Naive thymus-derived CD8-positive, alpha-beta T cell (primary cell): ENCODE data around the gene ATG7. TPM values are rescaled to one million over a fixed set of nuclear protein-coding genes. Genes with fewer than 3 reads are reported as not detected.
A peak's percentile ranks its signal among the peaks of the same experiment; 100 is the strongest.
"Not testable (repeated sequence)": the region's sequence is repeated elsewhere in the genome, so short reads cannot be mapped to it uniquely, and the experiment has no call there.

ENCODE experiments used
- ATAC-seq, 2 donors: fragments of 150-1000 bp; cut with Tn5 transposase in 1 of 2; sonication (Bioruptor Pico), chemical (Tn5 transposase) in 1 of 2; 1 replicate in 1 of 2; 2 replicates in 1 of 2; pipeline ENCODE4 v1.10.0; 2021; ENCODE audit warnings: mild to moderate bottlenecking in 2 of 2, moderate library complexity in 2 of 2
- POLR2A ChIA-PET: fragments of 350-600 bp; sonication (Branson Sonifier 250); formaldehyde crosslinking; loops from one replicate; lab custom pipeline; 2021; ENCODE audit warnings: antibody characterized with exemption; lab: Charles Lee
- DNase-seq, 10 donors: peaks; one replicate each; pipeline versions ENCODE4 v3.0.0 to v3.0.0-alpha.2; 2020 to 2022
- H3K27ac Mint-ChIP-seq, 10 donors: one replicate each; pipeline ENCODE4 v1.8.0; 2020 to 2022; ENCODE audit warnings: mild to moderate bottlenecking in 10 of 10, mixed read lengths in 10 of 10, moderate library complexity in 4 of 10, inconsistent platforms in 1 of 10
- H3K27me3 Mint-ChIP-seq, 5 donors: one replicate each; pipeline ENCODE4 v1.8.0; 2021 to 2022; ENCODE audit warnings: mixed read lengths in 5 of 5
- H3K36me3 Mint-ChIP-seq, 3 donors: one replicate each; pipeline ENCODE4 v1.8.0; 2020 to 2022; ENCODE audit warnings: mixed read lengths in 3 of 3, mild to moderate bottlenecking in 2 of 3, inconsistent platforms in 1 of 3
- H3K4me1 Mint-ChIP-seq, 4 donors: one replicate each; pipeline ENCODE4 v1.8.0; 2021 to 2022; ENCODE audit warnings: mixed read lengths in 4 of 4
- H3K4me3 Mint-ChIP-seq, 10 donors: one replicate each; pipeline ENCODE4 v1.8.0; 2020 to 2022; ENCODE audit warnings: mild to moderate bottlenecking in 10 of 10, mixed read lengths in 10 of 10, moderate library complexity in 6 of 10, inconsistent platforms in 1 of 10
- H3K9me3 Mint-ChIP-seq, 9 donors: one replicate each; pipeline ENCODE4 v1.8.0; 2020 to 2022; ENCODE audit warnings: mixed read lengths in 9 of 9, mild to moderate bottlenecking in 3 of 9, inconsistent platforms in 1 of 9, moderate library complexity in 1 of 9
- polyA plus RNA-seq, 3 donors: library from polyadenylated mRNA; unstranded; fragments of 300-500 nt; fragmentation: Illumina TruSeq; gene quantifications; one replicate each; pipeline ENCODE4 v1.2.3, GENCODE V29; 2021
- total RNA-seq, 8 experiments: library from RNA in 2 of 8; stranded (reverse) in 2 of 8; gene quantifications; one replicate each; pipeline ENCODE4 v1.2.3 and lab custom pipeline; 2021 to 2026

The ATG7 gene
- total and polyA plus RNA-seq, 5 experiments from 2014 or later, result 6.0 to 28.7 (median 15.3) TPM

GRCh38 chr3:11588338-11588737 lies 316.1 kb downstream of the ATG7 start:
- H3K36me3 Mint-ChIP-seq, result peaks cover 0 to 25% (median 12%) of the 10 kb centered on the region in 3 donors
- POLR2A ChIA-PET, result no interaction called here
- DNase-seq, result no peak
- peak overlapping the region in 7 of 10 donors; percentile 8 to 90 (median 65) for H3K27ac Mint-ChIP-seq
- H3K27me3 Mint-ChIP-seq, result no peaks in the 10 kb centered on the region
- no peak for ATAC-seq
- peaks cover 48 to 89% (median 68%) of the 10 kb centered on the region in 4 donors for H3K4me1 Mint-ChIP-seq
- H3K4me3 Mint-ChIP-seq, result peak overlapping the region in 1 of 10 donors; percentile 55
- H3K9me3 Mint-ChIP-seq, result no peaks in the 10 kb centered on the region

DNA sequence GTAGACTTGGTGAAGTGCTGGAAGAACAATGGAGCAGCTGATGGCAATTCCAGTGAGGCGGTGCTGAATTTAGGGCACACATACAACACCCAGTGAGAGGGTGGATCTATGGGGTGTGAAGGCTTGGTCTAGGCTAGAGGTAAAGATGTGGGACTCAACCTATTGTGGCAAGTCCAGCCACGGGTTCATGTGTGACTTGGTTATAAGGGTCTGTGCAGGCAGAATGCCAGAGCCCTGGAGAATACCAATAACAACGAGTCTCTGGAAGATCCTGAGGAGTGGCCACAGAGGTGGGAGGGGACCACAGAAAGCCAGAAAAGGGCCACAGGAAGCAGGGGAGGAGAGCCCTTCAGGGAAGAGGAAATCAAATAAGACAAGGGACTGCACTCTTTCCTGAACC lies 316.6 kb downstream of the ATG7 start:
- peak overlapping the region; percentile 8 to 90 (median 61) for H3K27ac Mint-ChIP-seq
- DNase-seq (no peak), ATAC-seq (no peak)
- peaks cover 0 to 27% (median 12%) of the 10 kb centered on the region in 3 donors for H3K36me3 Mint-ChIP-seq
- H3K4me3 Mint-ChIP-seq, result peak overlapping the region in 2 of 10 donors; percentile 13 to 55
- POLR2A ChIA-PET, result no interaction called here
- H3K27me3 Mint-ChIP-seq, result no peaks in the 10 kb centered on the region
- H3K4me1 Mint-ChIP-seq, result peaks cover 48 to 89% (median 67%) of the 10 kb centered on the region in 4 donors
- no peaks in the 10 kb centered on the region for H3K9me3 Mint-ChIP-seq

- no peaks in the 10 kb centered on the region for H3K27me3 Mint-ChIP-seq
- DNase-seq, result no peak
- peaks cover 0 to 32% (median 14%) of the 10 kb centered on the region in 3 donors for H3K36me3 Mint-ChIP-seq
- no peak overlapping the region for H3K4me3 Mint-ChIP-seq
- POLR2A ChIA-PET, result interaction anchor here (0.7 kb wide), 1 partner anchor 82 kb away, joined by 3 read pairs; no protein-coding TSS in a partner anchor
- no peaks in the 10 kb centered on the region for H3K9me3 Mint-ChIP-seq
- no peak for ATAC-seq
- H3K4me1 Mint-ChIP-seq, result peaks cover 44 to 81% (median 65%) of the 10 kb centered on the region in 4 donors
- H3K27ac Mint-ChIP-seq, result peak overlapping the region in 3 of 10 donors; percentile 4 to 21 (median 10)
Observed at GRCh38 chr3:11589706-11590105, 317.5 kb downstream of the ATG7 start.

DNA sequence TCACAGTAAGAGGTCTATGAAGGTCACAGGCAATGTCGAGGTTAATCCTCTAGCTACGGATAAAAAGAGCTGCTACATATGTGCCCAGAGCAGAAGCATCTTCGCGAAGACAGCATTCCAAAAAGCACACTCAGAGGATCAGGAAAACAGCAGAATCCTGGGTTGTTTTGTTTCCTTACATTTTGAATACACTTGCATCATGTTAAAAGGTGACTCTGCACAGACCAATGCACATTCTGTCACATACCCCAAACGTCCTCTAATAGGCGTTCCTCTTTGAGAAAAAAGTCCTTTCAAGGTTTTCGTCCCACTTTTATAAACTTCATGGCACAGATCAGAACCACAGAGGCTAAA lies 318.8 kb downstream of the ATG7 start:
- Mint-ChIP-seq H3K27me3 (no peaks in the 10 kb centered on the region), H3K9me3 (no peaks in the 10 kb centered on the region), H3K27ac (peak overlapping the region in 3 of 10 donors; percentile 1 to 15 (median 9)), H3K4me3 (no peak overlapping the region), H3K4me1 (peaks cover 43 to 77% (median 57%) of the 10 kb centered on the region in 4 donors), H3K36me3 (peaks cover 0 to 39% (median 18%) of the 10 kb centered on the region in 3 donors)
- POLR2A ChIA-PET, result no interaction called here
- ATAC-seq (no peak), DNase-seq (no peak)

DNA sequence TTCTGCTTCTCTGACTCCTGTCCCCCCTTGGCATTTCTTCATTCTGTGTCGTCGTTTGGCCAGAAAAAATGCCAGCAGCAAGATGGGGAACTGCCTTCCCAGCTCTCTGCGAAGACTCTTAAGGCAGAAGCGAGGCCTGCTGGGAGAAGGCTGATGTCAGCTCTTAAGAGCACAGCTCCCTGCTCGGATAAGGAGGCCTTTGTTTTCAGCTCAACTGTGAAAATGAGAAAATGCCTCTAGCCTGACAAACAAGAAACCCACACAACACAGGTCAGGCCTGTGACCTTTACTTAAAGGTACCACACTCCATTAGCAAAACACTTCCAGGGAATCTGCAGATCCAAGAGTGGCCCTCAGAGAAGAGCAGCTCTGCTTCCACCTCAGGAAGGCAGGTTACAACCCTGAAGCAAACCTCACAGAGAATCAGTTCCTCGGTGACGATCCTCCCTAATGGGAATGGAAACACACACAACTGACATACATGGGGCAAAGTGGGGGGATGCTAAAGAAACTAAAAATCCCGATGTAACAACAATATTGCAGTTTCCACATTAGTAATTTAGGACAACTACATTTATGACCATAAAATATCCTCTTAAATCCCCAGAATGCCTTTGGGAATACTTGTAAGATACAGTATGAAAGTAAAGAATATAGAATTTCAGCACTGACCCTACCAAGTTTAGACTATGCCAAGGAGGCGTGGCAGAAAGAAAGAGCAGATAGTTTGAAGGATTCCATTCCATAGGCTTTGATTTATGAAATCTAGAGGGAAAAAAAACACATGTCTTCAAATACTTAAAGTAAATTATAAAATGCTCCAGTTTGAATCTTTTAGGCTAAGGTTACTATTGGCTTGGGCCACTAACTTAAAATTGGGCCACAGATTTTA lies 319.4 kb downstream of the ATG7 start:
- ATAC-seq (no peak), DNase-seq (no peak)
- H3K4me1 Mint-ChIP-seq, result peaks cover 39 to 73% (median 53%) of the 10 kb centered on the region in 4 donors
- no peaks in the 10 kb centered on the region for H3K9me3 Mint-ChIP-seq
- peak overlapping the region in 5 of 10 donors; percentile 6 to 37 (median 11) for H3K27ac Mint-ChIP-seq
- peaks cover 3 to 40% (median 22%) of the 10 kb centered on the region in 3 donors for H3K36me3 Mint-ChIP-seq
- no peak overlapping the region for H3K4me3 Mint-ChIP-seq
- POLR2A ChIA-PET, result no interaction called here
- H3K27me3 Mint-ChIP-seq, result no peaks in the 10 kb centered on the region

DNA sequence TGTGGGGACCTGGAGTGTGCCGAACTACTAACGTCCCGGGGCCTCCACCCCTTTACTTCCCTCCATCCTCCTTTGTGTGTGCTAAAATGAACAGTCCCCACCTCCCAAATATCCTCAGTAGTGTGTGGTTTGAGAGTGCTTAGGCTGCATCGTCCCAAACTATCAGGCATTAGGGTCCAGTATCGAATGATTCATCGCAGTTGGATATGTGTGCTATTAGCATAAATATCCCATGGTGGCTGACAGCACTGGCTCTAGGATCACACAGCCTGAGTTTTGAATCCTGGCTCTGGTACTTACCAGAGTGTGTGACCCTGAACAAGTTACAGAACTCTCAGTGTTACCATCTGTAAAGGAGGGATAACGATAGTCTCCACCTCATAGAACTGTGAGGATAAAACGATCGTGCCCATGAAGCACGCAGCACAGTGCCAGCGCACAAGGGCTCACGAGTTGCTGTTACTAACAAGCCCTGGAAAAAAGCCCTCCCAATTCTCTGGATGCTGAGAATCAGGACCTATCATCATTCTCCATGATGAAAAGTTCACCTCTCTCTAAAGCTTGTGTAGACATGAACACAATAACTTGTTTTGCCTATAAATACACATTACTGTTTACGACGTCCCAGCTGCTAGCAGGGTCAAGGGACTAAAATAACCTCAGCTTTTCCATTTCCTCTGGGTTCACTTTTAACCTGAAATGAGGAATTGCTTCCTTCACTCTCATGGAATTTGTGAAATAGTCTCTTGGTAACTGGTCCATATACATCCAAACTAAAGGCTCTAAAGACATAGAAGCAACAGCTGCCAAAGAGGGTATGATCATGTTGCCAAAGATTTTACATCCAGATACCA lies 320.5 kb downstream of the ATG7 start:
- DNase-seq (no peak), ATAC-seq (no peak)
- POLR2A ChIA-PET, result no interaction called here
- Mint-ChIP-seq H3K27ac (peak overlapping the region in 7 of 10 donors; percentile 3 to 67 (median 58)), H3K36me3 (peaks cover 3 to 42% (median 26%) of the 10 kb centered on the region in 3 donors), H3K27me3 (no peaks in the 10 kb centered on the region), H3K9me3 (no peaks in the 10 kb centered on the region), H3K4me1 (peaks cover 37 to 66% (median 50%) of the 10 kb centered on the region in 4 donors), H3K4me3 (no peak overlapping the region)

DNA sequence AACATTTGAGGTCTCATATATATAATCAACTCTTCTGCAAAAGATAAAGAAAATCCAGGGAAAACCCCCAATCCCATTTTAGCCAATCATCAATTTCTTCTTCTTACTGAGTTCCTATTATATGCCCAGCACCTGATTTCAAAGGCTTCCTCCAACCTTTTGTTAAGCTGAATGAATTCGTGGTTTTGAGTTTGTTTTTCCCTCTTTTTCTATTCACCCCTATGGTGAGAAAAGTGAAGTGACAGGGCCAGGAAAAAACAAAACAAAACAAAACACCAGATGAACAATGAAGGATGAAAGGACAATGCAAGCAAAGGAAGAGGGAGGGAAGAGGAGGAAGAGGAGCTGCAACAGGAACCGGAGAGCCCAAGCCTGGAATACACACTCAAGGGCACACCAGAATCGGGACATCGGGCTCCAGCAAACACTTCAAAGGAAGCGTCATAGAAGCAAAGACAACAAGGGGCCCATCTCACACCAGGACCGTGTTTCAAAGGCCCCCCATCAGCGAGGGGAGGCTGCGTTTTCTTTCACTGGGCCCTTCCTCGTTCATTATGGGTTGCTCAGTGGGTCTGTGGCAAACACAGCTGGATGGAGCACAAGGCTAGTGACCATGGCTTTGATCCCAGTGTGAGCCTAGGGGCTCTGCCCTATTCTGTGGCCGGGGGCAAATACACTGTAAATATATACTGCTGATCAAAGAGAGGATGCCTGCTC lies 321.3 kb downstream of the ATG7 start:
- Mint-ChIP-seq H3K9me3 (no peaks in the 10 kb centered on the region), H3K27ac (peak overlapping the region in 5 of 10 donors; percentile 7 to 66 (median 40)), H3K4me3 (peak overlapping the region in 1 of 10 donors; percentile 10), H3K36me3 (peaks cover 3 to 50% (median 26%) of the 10 kb centered on the region in 3 donors), H3K27me3 (no peaks in the 10 kb centered on the region), H3K4me1 (peaks cover 32 to 65% (median 44%) of the 10 kb centered on the region in 4 donors)
- ATAC-seq, result no peak
- DNase-seq, result no peak
- POLR2A ChIA-PET, result no interaction called here

DNA sequence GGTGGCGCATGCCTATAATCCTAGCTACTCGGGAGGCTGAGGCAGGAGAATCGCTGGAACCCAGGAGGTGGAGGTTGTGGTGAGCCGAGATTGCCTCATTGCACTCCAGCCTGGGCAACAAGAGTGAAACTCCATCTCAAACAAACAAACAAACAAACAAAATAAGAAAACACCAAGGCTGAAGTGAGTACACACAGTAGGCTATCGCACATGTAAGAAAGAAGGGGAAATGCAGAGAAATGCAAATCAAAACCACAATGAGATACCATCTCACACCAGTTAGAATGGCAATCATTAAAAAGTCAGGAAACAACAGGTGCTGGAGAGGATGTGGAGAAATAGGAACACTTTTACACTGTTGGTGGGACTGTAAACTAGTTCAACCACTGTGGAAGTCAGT lies 322.8 kb downstream of the ATG7 start:
- Mint-ChIP-seq H3K4me1 (peaks cover 26 to 53% (median 38%) of the 10 kb centered on the region in 4 donors), H3K36me3 (peaks cover 5 to 58% (median 30%) of the 10 kb centered on the region in 3 donors), H3K27ac (peak overlapping the region in 2 of 10 donors; percentile 33 to 63)
- POLR2A ChIA-PET, ATAC-seq, DNase-seq, H3K4me3 Mint-ChIP-seq, H3K9me3 Mint-ChIP-seq, H3K27me3 Mint-ChIP-seq: not testable (repeated sequence)

- Mint-ChIP-seq H3K4me3 (no peak overlapping the region), H3K27me3 (no peaks in the 10 kb centered on the region), H3K4me1 (peaks cover 25 to 44% (median 32%) of the 10 kb centered on the region in 4 donors), H3K36me3 (peaks cover 8 to 67% (median 44%) of the 10 kb centered on the region in 3 donors), H3K27ac (no peak overlapping the region), H3K9me3 (no peaks in the 10 kb centered on the region)
- no peak for ATAC-seq
- DNase-seq, result no peak
- POLR2A ChIA-PET, result no interaction called here
Observed at GRCh38 chr3:11596387-11596786, 324.2 kb downstream of the ATG7 start.

DNA sequence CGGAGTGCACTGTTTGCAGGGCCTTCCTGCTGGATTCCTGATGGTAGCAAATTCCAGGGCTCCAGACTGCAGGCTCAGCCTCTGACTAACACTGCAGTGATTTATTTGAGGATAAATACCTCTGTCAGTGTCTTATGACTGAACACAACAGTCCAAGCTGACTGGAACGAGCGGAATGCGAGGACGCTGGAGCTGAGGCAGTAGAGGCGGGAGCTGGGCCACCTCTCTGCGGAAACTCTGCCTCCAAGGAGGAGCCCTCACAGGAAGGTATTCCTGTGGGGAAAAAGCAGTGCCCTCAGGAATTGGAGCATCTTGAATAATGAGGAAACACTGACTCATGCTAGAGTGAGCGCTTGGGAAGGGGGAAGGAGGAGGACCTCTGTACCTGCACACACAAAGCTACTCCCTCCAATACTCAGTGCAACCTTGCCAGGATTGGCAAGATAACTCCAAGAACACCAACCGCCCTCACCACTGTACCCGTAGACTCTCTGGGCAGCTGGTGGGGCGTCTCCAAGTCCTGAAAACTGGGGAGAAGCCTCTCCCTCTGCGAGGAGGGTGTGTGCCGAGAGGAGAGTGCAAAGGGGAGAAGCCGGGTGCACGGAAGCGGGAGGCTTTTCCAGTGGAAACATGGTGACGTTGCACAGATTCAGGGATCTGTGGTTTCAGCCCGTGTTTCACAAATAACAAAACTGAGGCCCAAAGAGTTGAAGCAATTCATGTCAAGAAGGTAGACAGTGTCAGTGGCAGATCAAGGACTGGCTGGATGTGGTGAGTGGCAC lies 328.5 kb downstream of the ATG7 start:
- no peaks in the 10 kb centered on the region for H3K27me3 Mint-ChIP-seq
- POLR2A ChIA-PET, result no interaction called here
- H3K36me3 Mint-ChIP-seq, result peaks cover 8 to 55% (median 41%) of the 10 kb centered on the region in 3 donors
- DNase-seq, result no peak
- H3K4me1 Mint-ChIP-seq, result peaks cover 20 to 45% (median 34%) of the 10 kb centered on the region in 4 donors
- ATAC-seq, result no peak
- H3K27ac Mint-ChIP-seq, result peak overlapping the region in 4 of 10 donors; percentile 35 to 85 (median 69)
- H3K4me3 Mint-ChIP-seq, result no peak overlapping the region
- H3K9me3 Mint-ChIP-seq, result no peaks in the 10 kb centered on the region

- Mint-ChIP-seq H3K27me3 (no peaks in the 10 kb centered on the region), H3K4me3 (peak overlapping the region in 8 of 10 donors; percentile 24 to 67 (median 48)), H3K9me3 (no peaks in the 10 kb centered on the region), H3K36me3 (peaks cover 4 to 55% (median 33%) of the 10 kb centered on the region in 3 donors), H3K4me1 (peaks cover 20 to 51% (median 43%) of the 10 kb centered on the region in 4 donors), H3K27ac (peak overlapping the region in 9 of 10 donors; percentile 40 to 79 (median 67))
- ATAC-seq, result peak; percentile 72 to 86
- DNase-seq, result peak in 4 of 10 donors; percentile 15 to 32 (median 17)
- POLR2A ChIA-PET, result no interaction called here
Observed at GRCh38 chr3:11601446-11602238, 329.4 kb downstream of the ATG7 start.
